NCI-H524 (cell line): Measurements from ENCODE around the gene PHLDB1.
A peak's percentile ranks its signal among the peaks of the same experiment; 100 is the strongest.
"Not testable (repeated sequence)": the region's sequence is repeated elsewhere in the genome, so short reads cannot be mapped to it uniquely, and the experiment has no call there.

Source experiments
- DNase-seq, 2 experiments: peaks; one replicate each; lab custom pipeline; 2025; lab: John Stamatoyannopoulos, UW

Gene PHLDB1

GRCh38 chr11:118607401-118608359, at the start of gene PHLDB1:
TSS of gene PHLDB1 (plus strand) at chr11:118607615. CDS start at chr11:118613837, 6,222 bp downstream.
- peak in 1 of 2 experiments; percentile 31 for DNase-seq

DNA sequence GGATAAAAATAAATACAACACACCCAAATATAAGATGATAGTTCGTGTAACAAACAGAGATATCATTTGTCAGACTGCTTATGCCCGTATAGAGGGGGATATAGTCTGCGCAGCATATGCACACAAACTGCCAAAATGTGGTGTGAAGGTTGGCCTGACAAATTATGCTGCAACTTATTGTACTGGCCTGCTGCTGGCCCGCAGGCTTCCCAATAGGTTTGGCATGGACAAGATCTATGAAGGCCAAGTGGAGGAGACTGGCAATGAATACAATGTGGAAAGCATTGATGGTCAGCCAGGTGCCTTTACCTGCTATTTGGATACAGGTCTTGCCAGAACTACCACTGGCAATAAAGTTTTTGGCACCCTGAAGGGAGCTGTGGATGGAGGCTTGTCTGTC, 46.6 kb upstream of the PHLDB1 start:
- DNase-seq, result no peak

DNA sequence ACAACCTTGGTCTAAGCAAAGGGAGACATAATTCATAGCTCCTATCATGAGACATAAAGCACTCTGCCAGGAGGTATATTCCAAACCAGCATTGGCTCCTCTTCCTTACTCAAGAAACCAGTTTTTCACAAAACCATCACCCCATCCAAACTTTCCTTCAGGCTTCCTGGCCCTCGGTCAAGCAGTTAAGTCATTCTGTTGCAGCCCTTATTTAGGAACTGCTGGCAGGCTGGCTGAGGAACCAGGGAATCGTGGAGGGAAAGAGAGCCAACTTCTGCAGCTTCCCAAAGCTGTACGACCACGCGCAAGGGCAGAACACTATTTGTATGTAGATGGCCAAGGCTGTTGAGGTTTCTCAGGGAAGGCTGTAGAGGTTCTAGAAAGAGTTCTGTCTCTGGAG, 42.4 kb upstream of the PHLDB1 start:
- no peak for DNase-seq

DNA sequence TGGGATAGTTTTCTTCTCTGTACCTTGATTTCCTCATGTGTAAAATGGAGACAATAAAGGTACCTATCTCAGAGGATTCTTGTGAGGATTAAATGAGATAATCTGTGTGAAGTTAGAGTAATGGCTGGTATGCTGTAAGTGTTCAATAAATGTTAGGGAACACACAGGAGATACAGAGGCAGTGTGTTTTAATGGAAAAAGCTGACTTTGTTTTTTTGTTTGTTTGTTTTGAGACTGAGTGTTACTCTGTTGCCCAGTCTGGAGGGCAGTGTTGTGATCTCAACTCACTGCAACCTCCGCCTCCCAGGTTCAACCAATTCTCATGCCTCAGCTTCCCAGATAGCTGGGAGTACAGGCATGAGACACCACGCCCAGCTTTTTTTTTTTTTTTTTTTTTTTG, 37.7 kb upstream of the PHLDB1 start:
- no peak for DNase-seq

- DNase-seq, result no peak
These were observed 36.6 kb upstream of the PHLDB1 start for GRCh38 chr11:118570787-118571186.

GRCh38 chr11:118571701-118572060, 35.7 kb upstream of the PHLDB1 start:
- not testable (repeated sequence) for DNase-seq

DNA sequence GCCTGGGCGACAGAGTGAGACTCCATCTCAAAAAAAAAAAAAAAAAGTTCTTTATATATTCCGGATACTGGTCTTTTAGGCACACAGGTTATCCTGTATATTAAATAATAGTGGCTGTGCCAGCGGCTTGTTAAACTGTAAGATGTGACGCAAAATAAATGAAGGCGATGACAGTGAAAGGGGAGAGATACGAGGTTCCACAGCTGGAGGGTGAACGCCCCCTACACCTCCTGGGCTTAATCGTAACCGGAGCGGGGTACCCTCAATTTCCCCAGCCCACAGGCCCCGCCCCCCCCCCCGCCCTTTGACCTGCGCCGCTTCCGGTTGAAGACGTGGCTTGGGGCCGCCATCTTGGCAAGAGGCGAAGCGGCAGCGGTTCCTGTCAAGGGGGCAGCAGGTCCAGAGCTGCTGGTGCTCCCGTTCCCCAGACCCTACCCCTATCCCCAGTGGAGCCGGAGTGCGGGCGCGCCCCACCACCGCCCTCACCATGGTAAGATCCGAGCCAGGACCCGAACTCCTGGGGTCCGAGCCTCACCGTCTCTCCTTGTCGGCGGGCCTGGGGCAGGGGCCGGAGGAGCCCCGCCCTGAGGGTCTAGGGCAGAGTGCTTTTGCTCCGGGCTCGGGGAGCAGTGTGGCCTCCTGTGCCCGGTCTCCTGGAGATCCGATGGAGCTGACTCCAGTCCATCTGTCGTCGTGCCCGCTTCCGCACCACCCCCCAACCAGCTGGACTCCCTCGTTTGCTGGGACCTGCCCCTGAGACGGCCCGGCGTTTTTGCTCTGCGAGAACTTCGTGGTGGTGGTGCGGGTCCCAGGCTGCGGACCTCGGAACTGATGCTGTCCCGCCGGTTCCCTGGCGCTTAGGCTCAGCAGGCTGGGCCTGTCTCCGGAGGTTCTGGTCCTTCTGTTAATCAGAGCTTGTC, 35.1 kb upstream of the PHLDB1 start, which contains the start of gene ARCN1:
Gene ARCN1, plus strand, starts transcription at position 349 of the 920 bp plus-strand sequence. Its CDS starts 139 bp downstream, at position 488.
- peak; percentile 63 to 72 for DNase-seq

GRCh38 chr11:118572981-118573550, 34.3 kb upstream of the PHLDB1 start:
- peak in 1 of 2 experiments; percentile 9 for DNase-seq

GRCh38 chr11:118574636-118575035, 32.8 kb upstream of the PHLDB1 start:
- DNase-seq, result no peak

GRCh38 chr11:118577995-118578394, 29.4 kb upstream of the PHLDB1 start:
- not testable (repeated sequence) for DNase-seq

GRCh38 chr11:118581057-118581456, 26.4 kb upstream of the PHLDB1 start:
- DNase-seq, result peak in 1 of 2 experiments; percentile 59

GRCh38 chr11:118587952-118588351, 19.5 kb upstream of the PHLDB1 start:
- DNase-seq, result no peak

GRCh38 chr11:118592616-118593367, 14.6 kb upstream of the PHLDB1 start:
- no peak for DNase-seq

DNA sequence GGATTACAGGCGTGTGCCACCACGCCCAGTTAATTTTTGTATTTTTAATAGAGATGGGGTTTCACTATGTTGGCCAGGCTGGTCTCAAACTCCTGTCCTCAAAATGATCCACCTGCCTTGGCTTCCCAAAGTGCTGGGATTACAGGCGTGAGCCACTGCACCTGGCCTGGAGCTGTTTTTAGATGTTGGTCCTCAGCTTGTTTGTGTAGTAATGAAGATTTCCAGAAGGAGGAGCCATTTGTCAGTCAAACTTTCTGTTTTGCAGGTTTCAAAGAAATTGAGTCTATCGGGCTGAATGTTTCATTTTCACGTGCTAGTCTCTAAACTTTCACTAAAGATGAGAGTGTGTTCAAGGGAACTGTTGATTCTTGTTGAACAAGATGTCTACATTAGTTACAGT, 12.4 kb upstream of the PHLDB1 start:
- DNase-seq, result peak in 1 of 2 experiments; percentile 18

DNA sequence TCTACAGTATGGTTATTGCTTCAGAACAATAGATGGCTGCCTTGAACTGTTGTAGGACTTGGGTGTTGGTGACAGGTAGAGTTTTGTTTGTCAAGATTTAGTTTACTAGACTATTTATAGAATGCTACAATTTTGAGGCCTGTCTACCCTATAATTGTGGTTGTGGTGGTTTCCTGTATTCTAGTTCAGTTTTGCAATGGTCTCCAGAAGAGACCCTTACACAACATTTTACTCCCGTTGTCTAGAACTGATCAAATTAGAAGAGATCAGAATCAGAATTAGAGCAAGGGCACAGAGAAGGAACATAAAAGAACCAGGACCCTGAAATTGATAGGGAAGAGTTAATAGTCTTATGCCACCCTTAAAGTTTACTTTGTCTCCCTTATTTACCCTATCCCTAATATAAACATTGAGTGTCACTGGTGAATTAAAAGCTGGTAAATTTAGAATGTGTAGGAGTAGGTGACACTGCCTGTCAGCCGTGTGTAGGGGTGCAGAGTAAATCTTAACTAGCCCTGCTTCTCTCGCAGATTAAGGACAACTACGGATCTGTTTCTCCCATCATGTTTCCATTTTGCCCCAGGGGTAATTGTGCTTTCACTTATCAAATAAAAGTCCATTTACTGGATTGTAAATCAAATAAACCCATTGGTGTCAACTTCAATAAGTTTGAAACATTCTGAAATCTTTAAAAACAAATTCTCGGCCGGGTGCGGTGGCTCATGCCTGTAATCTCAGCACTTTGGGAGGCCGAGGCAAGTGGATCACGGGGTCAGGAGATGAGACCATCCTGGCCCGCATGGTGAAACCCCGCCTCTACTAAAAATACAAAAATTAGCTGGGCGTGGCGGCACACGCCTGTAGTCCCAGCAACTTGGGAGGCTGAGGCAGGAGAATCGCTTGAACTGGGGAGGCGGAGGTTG, 10.9 kb upstream of the PHLDB1 start:
- DNase-seq, result no peak

- no peak for DNase-seq
These were observed 9.9 kb upstream of the PHLDB1 start for GRCh38 chr11:118597556-118597955.

- no peak for DNase-seq
These were observed 5.1 kb upstream of the PHLDB1 start for GRCh38 chr11:118602331-118602730.

- DNase-seq, result not testable (repeated sequence)
These were observed 3.7 kb upstream of the PHLDB1 start for GRCh38 chr11:118603709-118604108.

- no peak for DNase-seq
These were observed 2.8 kb upstream of the PHLDB1 start for GRCh38 chr11:118604566-118604965.
